ENCODE data around the gene AATF. TPM values are rescaled to one million over a fixed set of nuclear protein-coding genes. Genes with fewer than 3 reads are reported as not detected.

Gene AATF, protein sequence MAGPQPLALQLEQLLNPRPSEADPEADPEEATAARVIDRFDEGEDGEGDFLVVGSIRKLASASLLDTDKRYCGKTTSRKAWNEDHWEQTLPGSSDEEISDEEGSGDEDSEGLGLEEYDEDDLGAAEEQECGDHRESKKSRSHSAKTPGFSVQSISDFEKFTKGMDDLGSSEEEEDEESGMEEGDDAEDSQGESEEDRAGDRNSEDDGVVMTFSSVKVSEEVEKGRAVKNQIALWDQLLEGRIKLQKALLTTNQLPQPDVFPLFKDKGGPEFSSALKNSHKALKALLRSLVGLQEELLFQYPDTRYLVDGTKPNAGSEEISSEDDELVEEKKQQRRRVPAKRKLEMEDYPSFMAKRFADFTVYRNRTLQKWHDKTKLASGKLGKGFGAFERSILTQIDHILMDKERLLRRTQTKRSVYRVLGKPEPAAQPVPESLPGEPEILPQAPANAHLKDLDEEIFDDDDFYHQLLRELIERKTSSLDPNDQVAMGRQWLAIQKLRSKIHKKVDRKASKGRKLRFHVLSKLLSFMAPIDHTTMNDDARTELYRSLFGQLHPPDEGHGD
- 43.4 and 54.5 TPM in 2 replicates for total RNA-seq

- no peaks in the 10 kb centered on the region for H3K36me3 ChIP-seq (ENCODE audit: control insufficient read depth, insufficient read depth, low read length)
- peaks cover 2% of the 10 kb centered on the region for H3K27me3 ChIP-seq (ENCODE audit: control insufficient read depth, insufficient read depth, low read length)
- H3K4me3 ChIP-seq (ENCODE audit: low read depth, low read length) = peak within 1 kb of the TSS; percentile 85
- TF ChIP-seq, protein P1, sequence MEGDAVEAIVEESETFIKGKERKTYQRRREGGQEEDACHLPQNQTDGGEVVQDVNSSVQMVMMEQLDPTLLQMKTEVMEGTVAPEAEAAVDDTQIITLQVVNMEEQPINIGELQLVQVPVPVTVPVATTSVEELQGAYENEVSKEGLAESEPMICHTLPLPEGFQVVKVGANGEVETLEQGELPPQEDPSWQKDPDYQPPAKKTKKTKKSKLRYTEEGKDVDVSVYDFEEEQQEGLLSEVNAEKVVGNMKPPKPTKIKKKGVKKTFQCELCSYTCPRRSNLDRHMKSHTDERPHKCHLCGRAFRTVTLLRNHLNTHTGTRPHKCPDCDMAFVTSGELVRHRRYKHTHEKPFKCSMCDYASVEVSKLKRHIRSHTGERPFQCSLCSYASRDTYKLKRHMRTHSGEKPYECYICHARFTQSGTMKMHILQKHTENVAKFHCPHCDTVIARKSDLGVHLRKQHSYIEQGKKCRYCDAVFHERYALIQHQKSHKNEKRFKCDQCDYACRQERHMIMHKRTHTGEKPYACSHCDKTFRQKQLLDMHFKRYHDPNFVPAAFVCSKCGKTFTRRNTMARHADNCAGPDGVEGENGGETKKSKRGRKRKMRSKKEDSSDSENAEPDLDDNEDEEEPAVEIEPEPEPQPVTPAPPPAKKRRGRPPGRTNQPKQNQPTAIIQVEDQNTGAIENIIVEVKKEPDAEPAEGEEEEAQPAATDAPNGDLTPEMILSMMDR (IDR thresholded peaks at IDR 0.05; ENCODE audit: insufficient read depth, low read length, poor library complexity, severe bottlenecking) = no peak
- DNase-seq (ENCODE audit: low read depth) = no peak
Measured at GRCh38 chr17:36948717-36949460, at the start of gene AATF. Gene AATF, plus strand, starts transcription at chr17:36948954. Its CDS starts 172 bp downstream, at chr17:36949126.

DNA sequence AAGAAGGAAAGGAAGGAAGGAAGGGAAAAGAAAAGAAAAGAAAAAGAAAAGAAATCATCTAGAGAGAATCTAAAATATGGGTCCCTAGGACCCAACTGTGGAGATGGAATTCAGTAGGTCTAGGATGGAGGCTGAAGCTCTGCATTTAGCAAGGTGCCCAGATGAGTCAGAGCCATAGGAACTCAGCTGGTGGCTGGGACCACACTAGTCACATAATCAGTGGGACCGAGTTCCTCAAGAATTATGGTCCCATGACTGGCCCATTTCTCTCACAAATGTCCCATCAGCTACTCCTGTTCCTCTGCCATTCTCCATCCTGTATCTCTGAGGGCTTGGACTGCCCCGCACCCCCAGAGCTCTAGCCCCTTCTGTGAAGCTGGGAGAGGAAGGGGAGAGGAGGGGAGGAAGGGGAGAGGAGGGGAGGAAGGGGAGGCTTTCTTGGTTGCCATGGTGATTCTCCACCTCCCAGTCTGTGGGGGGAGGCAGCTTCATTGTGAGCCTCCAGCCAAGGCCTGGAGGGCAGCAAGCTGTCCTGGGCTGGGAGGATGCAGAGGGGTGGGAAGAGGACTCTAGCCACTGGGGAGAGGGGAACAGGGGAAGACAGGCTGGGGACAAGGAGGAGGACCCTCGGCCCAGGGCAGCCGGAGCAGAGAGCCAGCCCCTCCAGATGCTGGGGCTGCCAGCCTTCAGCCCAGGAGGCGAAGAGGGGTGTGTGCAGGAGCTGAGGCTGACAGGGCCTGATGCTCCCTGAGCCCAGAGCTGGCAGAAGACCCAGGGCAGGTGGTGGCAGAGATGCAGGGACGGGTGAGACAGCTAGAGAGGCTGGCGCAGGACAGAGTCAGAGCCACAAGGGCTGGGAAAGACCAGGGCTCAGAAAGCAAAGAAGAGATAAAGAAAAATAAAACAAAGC is 49.2 kb upstream of the AATF start:
- TF ChIP-seq, protein P1 (IDR thresholded peaks at IDR 0.05; ENCODE audit: insufficient read depth, low read length, poor library complexity, severe bottlenecking) = no peak
- no peaks in the 10 kb centered on the region for H3K27me3 ChIP-seq (ENCODE audit: control insufficient read depth, insufficient read depth, low read length)
- H3K36me3 ChIP-seq (ENCODE audit: control insufficient read depth, insufficient read depth, low read length) = no peaks in the 10 kb centered on the region
- peak; percentile 34 for DNase-seq (ENCODE audit: low read depth)
- no peak overlapping the region for H3K4me3 ChIP-seq (ENCODE audit: low read depth, low read length)

DNA sequence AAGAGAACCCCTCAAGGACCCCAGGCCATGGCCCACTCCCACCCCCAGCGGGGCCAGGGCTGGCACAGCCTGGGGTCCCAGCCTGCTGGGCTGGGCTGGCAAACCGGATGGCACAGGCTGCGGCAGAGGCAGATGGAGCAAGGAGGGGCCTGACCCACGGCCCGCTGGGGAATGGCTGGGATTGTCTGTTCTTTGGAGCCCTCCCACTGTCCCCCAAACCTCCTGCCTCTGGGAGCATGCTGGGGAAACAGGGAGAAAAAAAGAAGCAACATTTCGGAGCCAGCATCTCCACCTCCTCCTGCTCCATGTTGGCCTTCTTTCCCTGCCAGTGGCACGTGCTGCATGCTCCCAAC is 48.6 kb upstream of the AATF start:
- no peak for DNase-seq (ENCODE audit: low read depth)
- no peaks in the 10 kb centered on the region for H3K27me3 ChIP-seq (ENCODE audit: control insufficient read depth, insufficient read depth, low read length)
- H3K36me3 ChIP-seq (ENCODE audit: control insufficient read depth, insufficient read depth, low read length) = no peaks in the 10 kb centered on the region
- TF ChIP-seq, protein P1 (IDR thresholded peaks at IDR 0.05; ENCODE audit: insufficient read depth, low read length, poor library complexity, severe bottlenecking) = no peak
- no peak overlapping the region for H3K4me3 ChIP-seq (ENCODE audit: low read depth, low read length)

DNA sequence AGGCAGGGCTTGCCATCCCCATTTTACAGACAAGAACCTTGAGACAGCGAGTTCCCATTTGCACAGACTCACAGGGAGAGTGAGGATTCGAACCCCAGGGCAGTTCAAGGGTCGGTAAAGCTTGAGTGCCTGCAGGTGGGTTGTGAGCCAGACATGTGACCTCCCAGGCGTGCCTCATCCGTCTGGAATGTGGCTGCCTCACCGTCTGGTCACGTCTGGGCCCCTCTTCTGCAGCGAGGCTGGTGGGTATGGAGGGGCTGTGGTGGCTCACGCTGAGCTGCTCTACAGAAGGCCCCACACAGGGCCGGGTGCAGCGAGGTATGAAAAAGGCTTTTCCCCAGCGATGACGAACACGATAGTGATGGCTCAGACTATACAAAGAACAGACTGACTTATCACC is 47.2 kb upstream of the AATF start:
- TF ChIP-seq, protein P1 (IDR thresholded peaks at IDR 0.05; ENCODE audit: insufficient read depth, low read length, poor library complexity, severe bottlenecking) = no peak
- Histone ChIP-seq H3K27me3 (ENCODE audit: control insufficient read depth, insufficient read depth, low read length) (no peaks in the 10 kb centered on the region), H3K4me3 (ENCODE audit: low read depth, low read length) (no peak overlapping the region), H3K36me3 (ENCODE audit: control insufficient read depth, insufficient read depth, low read length) (no peaks in the 10 kb centered on the region)
- DNase-seq (ENCODE audit: low read depth) = peak; percentile 97

- Histone ChIP-seq H3K36me3 (ENCODE audit: control insufficient read depth, insufficient read depth, low read length) (no peaks in the 10 kb centered on the region), H3K4me3 (ENCODE audit: low read depth, low read length) (no peak overlapping the region), H3K27me3 (ENCODE audit: control insufficient read depth, insufficient read depth, low read length) (no peaks in the 10 kb centered on the region)
- TF ChIP-seq, protein P1 (IDR thresholded peaks at IDR 0.05; ENCODE audit: insufficient read depth, low read length, poor library complexity, severe bottlenecking) = no peak
- DNase-seq (ENCODE audit: low read depth) = no peak
Measured at GRCh38 chr17:36907407-36907806, 41.3 kb upstream of the AATF start.
